HG03521 (cell line): ENCODE measurements around the gene C1QL2.

Source experiments
- ATAC-seq: cut with Tn5 transposase; IDR thresholded peaks from one replicate; pipeline ENCODE4 v1.9.1; 2021; ENCODE audit warnings: mild to moderate bottlenecking, moderate library complexity; ENCODE audit not compliant: unreplicated experiment

The C1QL2 gene

DNA sequence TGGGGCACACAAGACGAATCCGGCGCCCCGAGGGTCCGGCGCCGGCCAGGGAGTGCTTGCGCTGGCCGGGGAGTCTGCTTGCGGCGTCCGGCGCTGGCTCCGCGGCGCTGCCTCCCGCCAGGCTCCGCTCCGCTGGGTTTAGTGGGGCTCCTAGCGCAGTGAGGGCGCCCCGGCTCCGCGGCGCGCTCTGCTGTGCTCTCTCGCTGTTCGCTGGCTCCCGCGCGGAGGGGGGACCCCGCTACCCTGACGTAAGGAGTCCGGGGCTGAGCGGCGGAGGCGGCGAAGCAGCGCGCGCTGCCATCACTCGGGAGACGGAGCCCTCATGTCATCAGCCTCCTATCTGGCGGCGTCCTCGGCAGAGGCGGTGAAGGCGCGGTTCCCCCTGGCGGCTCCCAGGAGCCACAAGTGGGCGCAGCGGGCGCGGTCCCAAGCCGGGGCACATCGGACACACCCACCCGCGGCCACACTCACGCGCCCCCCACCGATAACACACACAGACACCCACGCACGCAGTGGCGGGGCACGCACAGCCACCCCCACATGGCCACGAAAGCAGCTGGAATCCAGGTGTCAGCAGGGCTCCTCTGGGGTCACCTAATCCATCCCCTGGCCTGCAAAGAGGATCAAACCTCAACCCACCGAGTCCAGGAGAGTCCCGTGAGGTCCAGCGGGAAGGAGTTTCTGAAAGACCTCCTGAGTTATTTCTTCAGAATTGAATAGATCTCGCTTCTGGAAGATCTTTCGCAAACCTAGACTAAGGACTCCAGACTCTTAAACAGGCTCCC, at the start of gene C1QL2:
Gene C1QL2 (minus strand): TSS at position 189 of the 785 bp plus-strand sequence. CDS start 482 bp downstream, outside the sequence.
- no peak for ATAC-seq

DNA sequence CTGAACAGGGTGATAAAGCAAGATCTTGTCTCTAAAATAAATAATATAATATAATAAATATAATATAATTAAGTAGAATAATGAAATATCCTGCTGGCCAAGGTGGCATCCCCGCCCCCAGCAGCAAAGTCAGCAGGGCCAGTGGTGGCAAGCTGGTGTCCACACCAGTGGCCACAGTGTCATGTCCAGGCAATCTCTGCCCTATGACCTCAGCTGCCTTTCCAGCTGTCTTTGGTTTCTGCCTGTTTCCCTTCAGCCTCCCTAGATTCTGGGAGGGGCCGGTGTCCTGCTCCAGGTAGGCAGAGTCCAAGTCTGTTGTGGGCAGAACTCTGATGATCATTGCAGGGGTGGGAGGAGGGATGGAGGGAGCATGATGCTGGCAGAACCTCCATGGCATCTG, 48.9 kb upstream of the C1QL2 start:
- no peak for ATAC-seq

- no peak for ATAC-seq
These were observed 47.6 kb upstream of the C1QL2 start for GRCh38 chr2:119206201-119206600.

- ATAC-seq = no peak
These were observed 46.6 kb upstream of the C1QL2 start for GRCh38 chr2:119205001-119205706.

DNA sequence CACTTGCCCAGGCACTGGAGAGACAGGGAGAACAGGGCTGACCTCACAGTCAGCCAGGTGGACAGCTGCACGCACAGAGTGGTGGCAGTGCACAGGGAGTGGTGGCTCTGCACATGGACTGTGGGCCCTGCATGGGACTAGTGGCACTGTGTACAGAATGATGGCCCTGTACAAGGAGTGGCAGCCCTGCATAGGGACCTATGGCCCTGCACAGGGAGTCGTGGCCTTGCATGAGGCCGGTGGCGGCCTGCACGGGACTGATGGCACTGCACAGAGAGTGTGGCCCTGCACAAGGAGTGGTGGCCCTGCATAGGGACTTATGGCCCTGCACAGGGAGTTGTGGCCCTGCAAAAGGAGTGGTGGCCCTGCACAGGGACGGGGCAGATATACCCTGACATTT, 46.0 kb upstream of the C1QL2 start:
- no peak for ATAC-seq

GRCh38 chr2:119202610-119203310, 44.2 kb upstream of the C1QL2 start:
- no peak for ATAC-seq

GRCh38 chr2:119201815-119202214, 43.3 kb upstream of the C1QL2 start:
- no peak for ATAC-seq

- no peak for ATAC-seq
These were observed 39.8 kb upstream of the C1QL2 start for GRCh38 chr2:119198240-119198840.

GRCh38 chr2:119197529-119198239, 39.1 kb upstream of the C1QL2 start:
- no peak for ATAC-seq

DNA sequence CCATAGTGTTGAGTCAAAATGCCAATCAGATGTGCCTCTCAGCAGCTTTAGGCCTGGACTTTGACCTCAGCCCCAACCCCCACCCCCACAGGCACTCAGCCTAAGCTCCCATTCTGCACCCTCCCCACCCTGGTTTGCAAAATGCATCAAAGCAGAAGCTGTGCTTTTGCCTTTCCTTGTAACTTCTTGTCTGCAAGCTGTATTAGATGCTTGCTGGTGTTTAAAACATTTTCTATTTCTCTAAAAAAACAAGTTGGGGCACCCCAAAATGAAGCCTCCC, 38.5 kb upstream of the C1QL2 start:
- no peak for ATAC-seq

GRCh38 chr2:119196301-119197125, 38.0 kb upstream of the C1QL2 start:
- ATAC-seq = no peak

DNA sequence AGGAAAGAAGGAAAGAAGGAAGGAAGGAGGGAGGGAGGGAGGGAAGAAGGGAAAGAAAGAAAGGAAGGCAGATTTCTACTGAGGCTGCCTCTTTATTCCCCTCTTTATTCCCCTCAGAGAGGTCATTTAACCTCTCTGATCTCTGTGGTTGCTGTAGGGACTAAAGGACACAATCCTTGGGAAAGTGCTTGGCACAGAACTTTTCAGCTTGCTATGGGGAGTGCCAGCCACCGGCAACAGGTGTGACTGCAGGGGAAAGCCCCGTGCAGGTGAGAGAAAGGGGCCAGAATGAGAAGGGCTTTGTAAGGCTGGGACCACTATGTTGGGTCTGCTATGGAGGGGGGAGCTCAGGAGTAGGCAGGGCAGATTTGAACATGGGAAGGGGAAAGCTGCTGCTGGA, 37.3 kb upstream of the C1QL2 start:
- no peak for ATAC-seq

DNA sequence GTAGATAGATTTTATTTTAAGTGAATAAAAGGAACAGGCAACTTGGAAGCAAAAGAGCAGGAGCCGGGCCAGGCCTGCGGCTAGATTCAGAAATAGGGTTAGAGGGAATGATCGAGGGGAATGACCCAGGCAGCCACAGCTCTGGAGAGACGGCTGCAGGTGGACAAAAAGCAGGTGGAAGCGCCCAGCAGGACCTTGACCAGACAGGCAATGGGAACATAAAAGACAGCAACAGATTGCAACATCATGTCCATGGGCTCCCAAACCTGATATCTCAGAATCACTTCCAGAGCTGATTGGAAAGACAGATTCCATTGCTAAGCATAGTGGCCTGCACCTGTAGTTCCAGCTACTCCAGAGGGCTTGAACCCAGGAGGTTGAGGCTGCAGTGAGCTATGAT, 36.5 kb upstream of the C1QL2 start:
- ATAC-seq = no peak

GRCh38 chr2:119192893-119193292, 34.3 kb upstream of the C1QL2 start:
- ATAC-seq = no peak

GRCh38 chr2:119190321-119191111, 32.0 kb upstream of the C1QL2 start:
- no peak for ATAC-seq

GRCh38 chr2:119184512-119184911, 26.0 kb upstream of the C1QL2 start:
- no peak for ATAC-seq

DNA sequence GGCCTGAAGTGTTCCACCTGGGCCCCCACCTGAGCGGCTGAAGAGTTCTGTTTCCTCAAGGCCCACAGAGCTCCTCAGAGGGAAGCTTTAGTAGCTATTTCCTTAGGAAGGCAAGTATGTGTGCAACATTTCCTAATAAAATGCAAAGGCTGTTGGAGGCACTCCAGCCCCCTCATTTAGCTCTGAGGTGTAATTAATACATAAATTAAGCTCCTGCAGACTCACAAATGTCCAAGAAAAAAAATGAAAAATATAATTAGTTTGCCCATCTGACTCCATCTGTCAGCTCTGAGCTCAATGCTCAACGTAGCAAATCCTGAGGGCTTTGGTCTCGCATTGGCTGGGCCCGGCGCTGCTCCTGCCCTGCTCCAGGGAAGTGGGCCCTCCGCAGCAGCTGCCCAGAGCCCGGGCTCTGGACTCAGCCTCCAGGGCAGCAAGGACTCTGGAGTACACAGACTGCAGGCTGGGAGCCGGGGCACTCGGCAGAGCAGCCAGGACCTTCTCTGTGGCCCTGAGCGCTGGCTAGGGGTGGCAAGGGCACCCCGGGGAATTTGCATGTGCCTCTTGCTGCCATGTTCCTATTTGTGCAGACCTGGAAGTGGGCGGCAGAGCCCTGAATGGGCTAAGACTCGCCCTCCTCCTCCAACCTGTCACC, 23.4 kb upstream of the C1QL2 start:
- ATAC-seq = no peak

DNA sequence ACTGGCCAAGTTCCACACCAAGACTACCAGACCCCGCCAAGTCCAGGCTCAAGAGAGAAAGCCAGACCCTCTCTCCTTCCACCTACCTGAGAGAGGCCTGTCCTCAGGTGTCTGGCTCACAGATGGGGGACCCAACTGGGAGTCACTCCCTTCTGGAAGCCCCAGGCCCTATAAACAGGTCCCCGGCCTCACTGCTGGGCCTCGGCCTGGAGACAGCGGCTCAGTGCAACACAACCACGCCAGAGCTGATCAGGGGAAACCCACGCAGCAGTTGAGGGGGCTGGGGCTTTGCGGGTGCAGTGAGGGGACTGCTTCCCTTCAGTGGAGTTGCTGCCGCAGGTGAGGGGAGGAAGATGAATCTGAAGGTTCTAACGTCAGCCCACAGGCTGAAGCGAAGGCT, 22.8 kb upstream of the C1QL2 start:
- ATAC-seq = no peak

DNA sequence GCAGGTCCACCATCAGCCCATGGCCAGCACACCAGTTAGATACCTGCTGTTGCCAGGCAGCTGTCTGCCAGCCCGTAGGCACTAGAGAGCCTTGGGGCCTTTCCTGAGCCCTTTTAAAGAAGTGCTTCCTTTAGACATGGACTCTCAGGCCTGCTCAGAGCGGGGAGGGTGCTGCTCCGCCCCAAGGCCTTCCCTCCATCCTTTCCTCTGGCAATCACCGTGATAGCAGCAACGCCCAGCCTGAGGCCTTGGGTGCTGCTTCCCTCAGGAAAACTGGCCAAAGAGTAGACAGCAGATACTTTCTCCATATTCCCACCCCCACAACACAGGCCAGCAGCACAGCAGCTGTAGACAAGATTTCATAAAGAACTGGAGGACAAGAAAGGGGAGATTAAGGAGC, 22.3 kb upstream of the C1QL2 start:
- no peak for ATAC-seq
